ENCODE data around the gene TBC1D8. TPM values are rescaled to one million over a fixed set of nuclear protein-coding genes. Genes with fewer than 3 reads are reported as not detected.

TBC1D8 gene
- total RNA-seq, 3 donors from 2014 or later (not counting 1 experiment from before 2014, with no cell fraction given) = 2.2 to 8.7 (median 5.1) TPM

DNA sequence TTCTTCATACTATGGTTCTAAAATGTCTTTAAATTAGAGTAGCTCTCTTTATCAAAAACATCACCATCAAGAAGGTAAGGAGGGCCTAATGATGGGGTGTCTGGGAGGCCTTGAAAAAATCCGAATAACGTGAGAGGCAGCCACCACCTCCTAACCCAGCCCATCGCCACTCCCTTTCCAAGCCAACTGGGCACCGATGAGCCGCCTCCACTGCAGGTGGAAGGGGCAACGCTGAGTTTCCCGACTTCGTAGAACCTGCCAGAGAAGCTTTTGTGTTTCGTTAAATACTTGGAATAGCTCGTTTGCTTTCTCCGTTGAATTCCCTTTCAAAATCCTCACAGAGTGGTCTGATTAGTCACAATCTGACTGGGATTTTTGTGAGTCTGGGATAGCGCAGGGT lies 171.1 kb downstream of the TBC1D8 start:
- intact Hi-C loops (cut with micrococcal nuclease) = no loop called here
- no peak overlapping the region for H3K4me3 Mint-ChIP-seq
- H3K4me1 ChIP-seq (ENCODE audit: control insufficient read depth, insufficient read depth, low read length) = peaks cover 3% of the 10 kb centered on the region
- H3K36me3 ChIP-seq (ENCODE audit: control insufficient read depth, insufficient read depth, low read length) = no peaks in the 10 kb centered on the region
- ATAC-seq (no peak), DNase-seq (no peak)
- peaks cover 0 to 4% of the 10 kb centered on the region in 2 donors for H3K4me1 Mint-ChIP-seq
- H3K27me3 ChIP-seq (ENCODE audit: control insufficient read depth, insufficient read depth, low read length) = no peaks in the 10 kb centered on the region
- no peaks in the 10 kb centered on the region for H3K9me3 ChIP-seq (ENCODE audit: control insufficient read depth, insufficient read depth, low read length)
- H3K9me3 Mint-ChIP-seq = no peaks in the 10 kb centered on the region
- H3K27me3 Mint-ChIP-seq (ENCODE audit: low read depth in 2 of 2) = peaks cover 6 to 11% of the 10 kb centered on the region in 2 donors
- no peak overlapping the region for H3K27ac ChIP-seq (ENCODE audit: low read length)
- TF ChIP-seq, protein P1, sequence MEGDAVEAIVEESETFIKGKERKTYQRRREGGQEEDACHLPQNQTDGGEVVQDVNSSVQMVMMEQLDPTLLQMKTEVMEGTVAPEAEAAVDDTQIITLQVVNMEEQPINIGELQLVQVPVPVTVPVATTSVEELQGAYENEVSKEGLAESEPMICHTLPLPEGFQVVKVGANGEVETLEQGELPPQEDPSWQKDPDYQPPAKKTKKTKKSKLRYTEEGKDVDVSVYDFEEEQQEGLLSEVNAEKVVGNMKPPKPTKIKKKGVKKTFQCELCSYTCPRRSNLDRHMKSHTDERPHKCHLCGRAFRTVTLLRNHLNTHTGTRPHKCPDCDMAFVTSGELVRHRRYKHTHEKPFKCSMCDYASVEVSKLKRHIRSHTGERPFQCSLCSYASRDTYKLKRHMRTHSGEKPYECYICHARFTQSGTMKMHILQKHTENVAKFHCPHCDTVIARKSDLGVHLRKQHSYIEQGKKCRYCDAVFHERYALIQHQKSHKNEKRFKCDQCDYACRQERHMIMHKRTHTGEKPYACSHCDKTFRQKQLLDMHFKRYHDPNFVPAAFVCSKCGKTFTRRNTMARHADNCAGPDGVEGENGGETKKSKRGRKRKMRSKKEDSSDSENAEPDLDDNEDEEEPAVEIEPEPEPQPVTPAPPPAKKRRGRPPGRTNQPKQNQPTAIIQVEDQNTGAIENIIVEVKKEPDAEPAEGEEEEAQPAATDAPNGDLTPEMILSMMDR (IDR thresholded peaks at IDR 0.05) = no peak
- H3K27ac Mint-ChIP-seq = no peak overlapping the region
- no peaks in the 10 kb centered on the region for H3K36me3 Mint-ChIP-seq
- WGBS (ENCODE audit: insufficient coverage) = 92% methylated on average over 11 of the region's 12 CpGs
- no peak overlapping the region for H3K4me3 ChIP-seq (ENCODE audit: low read length)

DNA sequence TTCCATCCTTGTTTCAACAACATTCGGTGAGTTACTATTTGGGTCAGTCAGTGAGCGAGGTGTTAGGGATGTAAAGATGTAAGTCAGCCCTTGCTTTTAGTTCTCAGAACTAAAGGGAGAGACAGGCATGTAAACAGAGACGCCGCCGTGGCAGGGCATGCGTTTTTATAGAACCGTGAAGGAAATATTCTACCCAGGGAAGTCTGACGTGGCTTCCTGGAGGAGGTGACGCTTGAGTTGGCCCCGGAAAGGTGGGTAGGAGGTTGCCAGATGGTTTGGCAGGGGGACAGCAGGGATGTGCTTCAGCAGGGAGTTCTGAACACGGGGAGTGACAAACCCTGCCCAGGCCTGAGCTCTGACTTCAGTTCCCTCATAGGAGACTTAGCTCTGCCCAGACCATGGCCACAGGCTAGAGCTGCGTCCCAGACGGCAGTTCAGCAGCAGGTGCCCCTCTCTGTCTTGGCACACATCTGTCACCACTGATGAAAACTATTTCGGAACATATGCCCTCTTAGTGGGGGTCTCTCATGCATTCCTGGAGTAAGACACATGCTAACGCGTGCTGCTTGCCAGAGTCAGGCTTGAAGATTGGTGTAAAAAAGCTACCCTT lies 172.5 kb downstream of the TBC1D8 start:
- no peak overlapping the region for H3K27ac ChIP-seq (ENCODE audit: low read length)
- DNase-seq = no peak
- H3K36me3 Mint-ChIP-seq = no peaks in the 10 kb centered on the region
- H3K9me3 ChIP-seq (ENCODE audit: control insufficient read depth, insufficient read depth, low read length) = no peaks in the 10 kb centered on the region
- 79% methylated on average over 16 of the region's 16 CpGs for WGBS (ENCODE audit: insufficient coverage)
- H3K9me3 Mint-ChIP-seq = no peaks in the 10 kb centered on the region
- H3K4me1 Mint-ChIP-seq = no peaks in the 10 kb centered on the region
- no peak for ATAC-seq
- H3K27ac Mint-ChIP-seq = no peak overlapping the region
- TF ChIP-seq, protein P1 (IDR thresholded peaks at IDR 0.05) = no peak
- peaks cover 3% of the 10 kb centered on the region for H3K4me1 ChIP-seq (ENCODE audit: control insufficient read depth, insufficient read depth, low read length)
- H3K27me3 Mint-ChIP-seq (ENCODE audit: low read depth in 2 of 2) = peaks cover 6 to 8% of the 10 kb centered on the region in 2 donors
- H3K36me3 ChIP-seq (ENCODE audit: control insufficient read depth, insufficient read depth, low read length) = no peaks in the 10 kb centered on the region
- no peaks in the 10 kb centered on the region for H3K27me3 ChIP-seq (ENCODE audit: control insufficient read depth, insufficient read depth, low read length)
- intact Hi-C loops (cut with micrococcal nuclease) = no loop called here
- no peak overlapping the region for H3K4me3 Mint-ChIP-seq
- no peak overlapping the region for H3K4me3 ChIP-seq (ENCODE audit: low read length)

DNA sequence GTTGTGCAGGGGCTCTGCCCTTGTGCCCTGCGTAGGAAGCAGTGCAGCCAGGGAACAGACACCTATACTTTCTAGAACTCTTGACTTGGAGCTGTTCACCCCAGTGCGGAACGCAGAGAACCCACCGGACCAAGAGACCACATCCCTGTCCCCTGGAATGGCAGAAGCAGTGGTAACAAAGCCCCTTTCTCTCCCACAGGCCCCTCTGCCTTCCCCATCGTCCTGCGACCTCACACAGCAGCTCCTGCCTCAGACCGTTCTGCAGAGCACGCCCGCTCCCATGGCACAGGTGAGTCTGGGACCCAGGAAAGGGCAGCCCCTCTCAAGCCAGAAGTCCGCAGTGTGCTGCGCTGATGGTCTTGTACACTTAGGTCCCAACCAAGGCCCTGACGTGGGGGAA lies 173.7 kb downstream of the TBC1D8 start:
- Mint-ChIP-seq H3K9me3 (no peaks in the 10 kb centered on the region), H3K27me3 (ENCODE audit: low read depth in 2 of 2) (peaks cover 6% of the 10 kb centered on the region in 2 donors), H3K27ac (no peak overlapping the region), H3K36me3 (no peaks in the 10 kb centered on the region), H3K4me1 (no peaks in the 10 kb centered on the region), H3K4me3 (no peak overlapping the region)
- peaks cover 3% of the 10 kb centered on the region for H3K4me1 ChIP-seq (ENCODE audit: control insufficient read depth, insufficient read depth, low read length)
- ATAC-seq (no peak), DNase-seq (no peak)
- intact Hi-C loops (cut with micrococcal nuclease) = no loop called here
- no peaks in the 10 kb centered on the region for H3K36me3 ChIP-seq (ENCODE audit: control insufficient read depth, insufficient read depth, low read length)
- no peaks in the 10 kb centered on the region for H3K27me3 ChIP-seq (ENCODE audit: control insufficient read depth, insufficient read depth, low read length)
- no peak overlapping the region for H3K4me3 ChIP-seq (ENCODE audit: low read length)
- H3K9me3 ChIP-seq (ENCODE audit: control insufficient read depth, insufficient read depth, low read length) = no peaks in the 10 kb centered on the region
- no peak overlapping the region for H3K27ac ChIP-seq (ENCODE audit: low read length)
- 87% methylated on average over 12 of the region's 12 CpGs for WGBS (ENCODE audit: insufficient coverage)
- TF ChIP-seq, protein P1 (IDR thresholded peaks at IDR 0.05) = no peak
